Muscle of arm (tissue), 12 donors: Measurements from ENCODE around the gene SPSB2. TPM values are rescaled to one million over a fixed set of nuclear protein-coding genes. Genes with fewer than 3 reads are reported as not detected.

Experiments
- DNase-seq: peaks from one replicate; pipeline ENCODE4 v3.0.0-alpha.2; 2013
- polyA plus RNA-seq, 12 donors: library from polyadenylated mRNA; unstranded; fragments of 120-200 nt; gene quantifications; one replicate each; pipeline ENCODE4 v1.2.1, GENCODE V29; 2013; ENCODE audit not compliant: insufficient read length in 12 of 12

Gene SPSB2
- polyA plus RNA-seq, 12 donors: 3.0 to 9.9 (median 4.6) TPM; not detected in 1

DNA sequence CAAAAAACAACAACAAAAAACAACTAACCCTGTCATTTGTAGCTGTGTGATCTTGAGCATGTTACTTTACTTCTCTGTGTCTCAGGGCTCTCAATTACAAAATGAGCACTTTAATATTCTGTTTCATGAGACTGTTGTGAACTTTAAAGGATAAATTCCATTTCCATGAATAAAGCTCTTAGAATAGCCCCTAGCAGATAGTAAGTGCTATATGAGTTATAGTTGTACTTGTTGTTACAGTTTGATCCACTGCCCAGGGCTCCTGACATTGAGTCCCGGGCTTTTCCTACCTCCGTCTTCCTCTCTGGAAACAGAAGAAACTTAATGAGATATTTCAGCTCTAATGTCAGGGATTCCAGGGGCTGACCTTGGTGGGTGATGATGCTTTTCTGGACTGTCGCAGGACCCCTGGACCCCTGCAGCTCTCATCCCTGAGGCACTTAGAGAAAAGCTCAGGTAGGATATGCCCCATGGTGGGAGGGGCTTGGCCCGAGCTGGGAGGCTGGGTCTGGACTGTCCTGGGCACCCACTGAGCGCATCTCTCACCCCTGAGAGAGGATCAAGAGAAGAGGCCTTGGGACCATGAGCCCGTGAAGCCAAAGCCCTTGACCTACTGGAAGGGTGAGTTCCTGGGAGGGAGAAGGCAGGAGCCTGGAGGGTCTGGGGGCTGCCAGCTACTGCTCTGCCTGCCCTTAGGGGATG, 39.8 kb downstream of the SPSB2 start:
- DNase-seq: no peak

DNA sequence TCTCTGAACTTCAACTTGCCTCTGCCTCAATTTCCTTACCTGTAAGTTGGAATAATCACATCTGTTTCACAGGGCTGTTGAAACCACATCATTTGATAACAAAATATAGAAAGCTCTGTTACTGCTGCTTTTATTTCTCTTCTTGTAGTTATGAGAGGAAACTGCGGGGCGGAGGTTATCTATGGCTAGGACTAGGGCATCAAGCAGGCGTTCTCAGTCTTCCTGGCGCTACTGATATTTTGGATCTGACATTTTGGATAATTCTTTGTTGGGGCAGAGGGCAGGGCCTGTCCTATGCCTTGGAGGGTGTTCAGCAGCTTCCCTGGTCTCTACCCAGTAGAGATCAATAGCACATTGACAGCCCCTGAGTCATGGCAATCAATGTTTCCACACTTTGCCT, 41.0 kb downstream of the SPSB2 start:
- DNase-seq: no peak

DNA sequence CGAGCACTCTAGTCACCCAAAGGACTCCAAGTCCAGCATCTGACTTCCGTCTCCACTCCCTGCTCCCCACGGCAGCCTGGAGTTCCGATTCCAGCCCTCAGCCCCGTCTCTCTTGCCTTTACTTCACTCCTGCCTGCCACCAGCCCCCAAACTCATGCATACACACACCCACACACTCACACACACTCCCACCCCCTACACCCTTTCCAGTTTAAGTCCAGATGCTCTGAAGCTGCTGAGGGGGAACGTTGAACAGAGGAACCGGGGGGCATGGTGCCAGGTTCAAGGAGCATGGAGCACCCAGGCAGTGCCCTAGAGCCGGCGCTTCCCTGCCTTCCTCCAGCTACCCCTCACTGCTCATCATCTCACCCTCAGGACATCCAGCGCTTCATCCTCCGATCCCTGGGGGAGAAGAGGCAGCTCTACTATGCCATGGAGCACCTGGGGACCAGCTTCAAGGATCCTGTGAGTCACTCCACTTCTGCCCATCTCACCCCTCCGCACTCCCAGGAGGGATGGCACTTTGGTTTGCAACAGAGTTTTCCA, 41.6 kb downstream of the SPSB2 start:
- no peak for DNase-seq

- DNase-seq: no peak
Observed at GRCh38 chr12:6830999-6831398, 42.1 kb downstream of the SPSB2 start.

GRCh38 chr12:6830286-6830890, 42.7 kb downstream of the SPSB2 start:
- no peak for DNase-seq

DNA sequence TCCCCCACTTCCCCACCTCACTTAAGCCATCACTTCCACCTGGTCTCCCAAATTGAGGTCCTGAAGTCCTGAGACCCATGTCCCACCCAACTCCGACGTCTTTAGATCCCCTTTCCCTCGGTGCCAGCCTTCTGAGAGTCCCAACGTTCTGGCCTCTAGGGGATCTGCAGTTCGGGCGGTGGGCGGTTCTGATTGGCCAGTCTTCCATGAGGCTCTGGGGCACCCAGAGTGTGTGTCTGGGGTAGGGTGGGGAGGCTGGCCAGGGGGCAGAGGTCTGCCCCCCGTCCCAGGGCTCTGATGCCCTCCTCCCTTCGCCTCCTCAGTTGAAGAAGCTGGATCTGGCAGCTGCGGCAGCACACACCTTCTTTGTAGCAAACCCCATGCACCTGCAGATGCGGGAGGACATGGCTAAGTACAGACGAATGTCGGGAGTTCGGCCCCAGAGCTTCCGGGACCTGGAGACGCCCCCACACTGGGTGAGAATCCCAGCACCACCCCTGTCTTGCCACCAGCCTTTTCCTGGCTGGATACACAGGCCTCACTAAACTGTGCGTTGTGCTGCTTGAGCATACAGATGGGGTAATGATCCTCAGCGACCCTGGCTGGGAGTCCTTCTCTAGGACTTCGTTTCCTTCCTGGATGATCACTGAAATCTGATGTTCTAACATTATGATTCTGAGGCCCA, 43.4 kb downstream of the SPSB2 start:
- no peak for DNase-seq

DNA sequence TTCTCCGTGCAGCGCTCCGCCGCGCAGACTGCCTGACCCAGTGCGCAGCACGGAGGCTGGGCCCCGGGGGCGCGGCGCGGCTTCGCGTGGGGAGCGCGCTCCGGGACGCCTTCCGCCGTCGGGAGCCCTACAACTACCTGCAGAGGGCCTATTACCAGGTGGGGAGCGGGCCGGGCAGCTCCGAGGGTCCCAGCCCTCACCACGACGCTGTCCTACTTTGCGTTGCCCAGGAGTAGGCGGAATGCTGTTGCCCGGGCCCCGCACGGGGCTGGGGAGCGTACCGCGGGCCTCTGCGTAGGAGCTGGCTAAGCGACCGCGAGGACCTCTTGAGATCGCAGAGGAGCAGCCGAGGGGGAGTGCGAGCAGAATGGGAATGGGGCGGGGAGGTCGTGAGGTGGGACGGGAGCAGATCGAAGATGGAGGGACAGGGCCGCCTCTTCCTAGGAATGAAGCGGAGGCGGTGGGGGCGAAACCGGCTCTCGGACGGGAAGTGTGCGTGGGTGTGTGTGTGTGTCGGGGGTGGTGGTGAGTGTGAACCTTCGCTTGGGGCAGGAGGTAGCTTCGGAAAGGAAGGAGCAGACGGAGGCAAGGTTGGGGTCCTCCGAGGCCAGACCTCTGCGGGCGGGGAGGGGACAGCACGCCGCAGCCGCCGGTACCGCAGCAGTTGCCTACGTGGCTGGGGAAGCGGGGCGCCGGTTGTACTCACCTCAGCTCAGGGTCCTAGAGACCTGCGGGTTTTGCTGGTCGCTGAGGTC, 44.1 kb downstream of the SPSB2 start:
- DNase-seq: peak; percentile 58

GRCh38 chr12:6827982-6828780, 44.9 kb downstream of the SPSB2 start, which contains the start of gene P3H3:
Gene P3H3, plus strand, starts transcription at chr12:6828407. Its CDS starts 34 bp downstream, at chr12:6828441.
- peak; percentile 69 for DNase-seq

DNA sequence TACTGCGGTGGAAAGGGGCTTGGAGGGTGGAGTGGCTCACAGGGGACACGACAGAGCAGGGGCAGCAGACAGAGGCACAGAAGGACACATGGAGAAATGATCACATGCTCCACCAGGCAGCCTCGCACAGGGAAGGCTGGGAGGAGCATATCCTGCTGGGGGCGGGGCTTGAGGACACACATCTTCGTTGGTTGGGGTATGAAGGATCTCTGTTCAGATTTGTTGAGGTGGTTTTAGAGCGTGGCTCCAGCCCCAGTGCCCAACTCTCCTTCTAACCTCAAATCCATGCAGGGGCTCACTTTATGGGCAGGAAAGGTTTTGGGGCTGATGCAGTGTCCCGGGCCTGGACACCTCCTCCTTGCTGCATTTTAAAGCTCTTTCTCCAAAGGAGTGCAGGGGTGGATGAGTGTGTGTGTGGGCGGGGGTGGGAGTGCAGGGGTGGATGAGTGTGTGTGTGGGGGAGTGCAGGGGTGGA, 45.6 kb downstream of the SPSB2 start:
- peak; percentile 86 for DNase-seq

DNA sequence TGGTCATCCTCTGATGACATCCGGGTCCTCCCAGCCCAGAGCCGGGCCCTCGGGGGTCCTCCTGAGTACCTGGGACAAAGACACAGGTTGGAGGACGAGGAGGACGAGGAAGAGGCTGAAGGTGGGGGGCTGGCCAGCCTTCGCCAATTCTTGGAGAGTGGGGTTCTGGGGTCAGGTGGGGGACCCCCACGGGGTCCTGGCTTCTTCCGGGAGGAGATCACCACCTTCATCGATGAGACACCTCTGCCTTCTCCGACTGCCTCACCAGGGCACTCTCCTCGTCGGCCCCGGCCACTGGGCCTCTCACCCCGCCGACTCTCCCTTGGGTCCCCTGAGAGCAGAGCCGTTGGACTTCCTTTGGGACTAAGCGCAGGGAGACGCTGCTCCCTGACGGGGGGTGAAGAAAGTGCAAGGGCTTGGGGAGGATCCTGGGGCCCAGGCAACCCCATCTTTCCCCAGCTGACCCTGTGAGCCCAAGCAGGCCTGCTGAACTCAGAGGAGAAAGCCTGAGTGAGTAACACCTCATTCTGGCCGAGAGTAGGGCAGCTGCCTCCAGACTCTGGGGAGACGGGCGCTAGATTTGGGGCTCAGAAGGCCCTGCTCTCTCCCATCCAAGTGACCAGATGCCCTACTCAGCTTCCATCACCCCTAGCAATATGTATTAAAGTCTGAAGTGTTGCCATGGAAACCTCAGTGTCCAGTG, 46.2 kb downstream of the SPSB2 start:
- no peak for DNase-seq

DNA sequence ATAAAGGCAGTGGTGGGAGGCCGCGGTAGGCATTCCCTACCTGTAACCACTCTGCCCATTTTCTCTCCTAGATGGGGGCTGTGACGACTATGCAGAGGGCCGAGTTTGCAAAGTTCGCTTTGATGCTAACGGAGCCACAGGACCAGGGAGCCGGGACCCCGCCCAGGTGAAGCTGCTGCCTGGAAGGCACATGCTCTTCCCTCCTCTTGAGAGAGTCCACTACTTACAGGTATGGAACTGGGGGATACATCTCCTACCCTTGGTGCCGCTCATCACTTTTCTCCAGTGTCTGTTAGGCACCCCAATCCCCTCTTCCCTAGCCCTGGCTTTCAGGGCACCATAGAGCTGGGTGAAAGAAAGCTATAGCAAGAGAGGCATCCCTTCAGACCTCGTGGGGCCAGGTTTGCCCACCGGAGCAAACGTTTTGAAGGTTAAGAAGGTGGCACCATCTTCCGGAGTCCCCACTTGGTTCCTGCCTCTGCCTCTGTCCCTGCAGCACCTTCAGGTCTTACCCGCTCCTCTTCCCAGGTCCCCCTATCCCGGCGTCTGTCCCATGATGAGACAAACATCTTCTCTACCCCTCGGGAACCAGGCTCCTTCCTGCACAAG, 46.9 kb downstream of the SPSB2 start:
- DNase-seq: no peak

GRCh38 chr12:6825398-6826124, 47.5 kb downstream of the SPSB2 start:
- DNase-seq: peak; percentile 94

DNA sequence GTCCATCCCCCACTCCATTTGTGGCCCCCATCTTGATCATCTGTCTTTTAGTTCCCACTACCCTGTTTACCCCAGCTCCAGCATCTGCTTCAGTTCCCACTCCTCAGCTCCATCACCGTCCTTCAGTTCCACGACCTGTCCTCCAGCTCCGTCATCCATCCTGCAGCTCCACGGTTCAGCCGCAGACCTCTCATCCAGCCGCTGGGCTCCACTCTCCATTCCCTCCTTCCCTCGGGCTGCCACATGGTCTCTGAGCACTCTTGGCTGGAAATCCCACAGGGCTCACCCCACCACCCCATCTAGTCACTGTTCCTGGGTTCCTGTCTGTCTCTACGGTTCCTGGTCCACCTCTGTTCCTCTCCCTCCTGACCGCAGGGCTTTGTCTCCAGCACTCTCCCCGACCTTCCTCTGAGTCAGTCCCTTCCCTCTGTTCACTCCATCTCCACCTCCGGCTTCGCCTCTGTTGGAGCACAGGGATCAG, 48.2 kb downstream of the SPSB2 start:
- DNase-seq: no peak

- no peak for DNase-seq
Observed at GRCh38 chr12:6824085-6824775, 48.9 kb downstream of the SPSB2 start.

DNA sequence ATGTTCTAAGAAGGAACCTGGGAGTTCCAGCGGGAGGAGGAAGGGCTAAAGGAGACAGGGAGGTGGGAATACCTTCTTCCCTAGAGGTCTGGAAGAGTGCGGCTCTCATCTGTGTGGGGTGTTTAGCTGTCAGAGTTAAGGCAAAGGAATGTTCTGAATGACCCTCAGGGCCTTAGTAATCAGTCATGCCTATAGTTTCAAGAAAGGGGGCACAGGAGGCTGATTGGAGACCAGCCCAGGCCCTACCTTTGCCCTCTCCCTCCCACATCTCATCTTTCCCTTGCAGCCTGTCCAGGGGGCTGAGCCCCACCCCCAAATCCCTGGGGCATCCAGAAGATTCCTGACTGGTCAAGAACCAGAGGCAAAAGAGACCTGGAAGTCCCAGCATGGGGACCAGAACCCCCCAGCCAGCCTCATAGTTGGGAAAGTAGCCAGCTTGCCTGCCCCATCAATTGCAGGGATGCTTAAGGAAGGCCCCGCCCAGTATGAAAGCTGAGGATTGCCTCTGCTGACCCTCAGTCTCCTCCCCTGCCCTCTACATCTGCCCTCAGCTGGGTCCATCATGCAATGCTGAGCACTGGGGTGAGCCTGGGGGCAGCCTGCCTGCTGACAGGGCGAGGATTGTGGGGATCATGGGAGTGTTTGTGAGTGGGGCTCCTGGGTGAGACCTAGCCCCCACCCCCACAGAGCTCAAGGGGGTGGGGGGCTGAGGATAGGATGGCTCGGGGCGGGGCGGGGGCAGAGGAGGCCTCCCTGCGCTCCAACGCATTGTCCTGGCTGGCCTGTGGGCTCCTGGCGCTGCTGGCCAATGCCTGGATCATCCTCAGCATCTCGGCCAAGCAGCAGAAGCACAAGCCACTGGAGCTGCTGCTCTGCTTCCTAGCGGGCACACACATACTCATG, 49.7 kb downstream of the SPSB2 start:
- no peak for DNase-seq

- DNase-seq: no peak
Observed at GRCh38 chr12:6822426-6823135, 50.5 kb downstream of the SPSB2 start.
